IPS-15b (cell line): ENCODE data around the gene ITCH.
"Not testable (repeated sequence)": the region's sequence is repeated elsewhere in the genome, so short reads cannot be mapped to it uniquely, and the experiment has no call there.

Experiments
- H3K27me3 ChIP-seq: one replicate; pipeline ENCODE4 v1.6.1; 2013; ENCODE audit warnings: low read length; ENCODE audit not compliant: control insufficient read depth, insufficient read depth
- H3K36me3 ChIP-seq: one replicate; pipeline ENCODE4 v1.6.1; 2013; ENCODE audit warnings: low read length; ENCODE audit not compliant: control insufficient read depth, insufficient read depth
- H3K4me1 ChIP-seq: one replicate; pipeline ENCODE4 v1.6.1; 2013; ENCODE audit warnings: mild to moderate bottlenecking, low read length; ENCODE audit not compliant: control insufficient read depth, insufficient read depth
- H3K4me3 ChIP-seq: one replicate; pipeline ENCODE4 v1.5.1; 2013; ENCODE audit warnings: low read depth, low read length
- H3K9ac ChIP-seq: one replicate; pipeline ENCODE4 v1.6.1; 2013; ENCODE audit warnings: low read depth, mild to moderate bottlenecking, low read length
- H3K9me3 ChIP-seq: one replicate; pipeline ENCODE4 v1.6.1; 2013; ENCODE audit warnings: mild to moderate bottlenecking, low read length; ENCODE audit not compliant: control insufficient read depth, insufficient read depth

ITCH gene

GRCh38 chr20:34368547-34368946 lies 5.5 kb downstream of the ITCH start:
- Histone ChIP-seq H3K9ac (no peak overlapping the region), H3K36me3 (peaks cover 24% of the 10 kb centered on the region), H3K9me3 (no peaks in the 10 kb centered on the region), H3K27me3 (no peaks in the 10 kb centered on the region), H3K4me1 (peaks cover 3% of the 10 kb centered on the region), H3K4me3 (no peak overlapping the region)

DNA sequence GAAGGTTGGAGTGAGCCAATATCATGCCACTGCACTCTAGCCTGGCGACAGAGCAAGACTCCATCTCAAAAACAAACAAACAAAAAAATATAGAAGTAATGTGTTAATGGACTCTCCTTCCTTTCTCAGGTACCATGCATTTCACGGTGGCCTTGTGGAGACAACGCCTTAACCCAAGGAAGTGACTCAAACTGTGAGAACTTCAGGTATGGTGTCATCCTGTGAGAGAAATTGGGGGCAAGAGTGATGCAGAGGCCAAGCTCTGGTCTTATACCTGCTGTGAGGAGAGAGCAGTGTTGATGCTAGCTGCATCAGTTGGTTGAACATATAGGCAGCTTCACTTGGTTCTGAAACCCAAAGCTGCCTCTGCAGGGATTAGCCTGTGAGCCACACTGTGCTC lies 6.2 kb downstream of the ITCH start:
- peaks cover 3% of the 10 kb centered on the region for H3K4me1 ChIP-seq
- H3K27me3 ChIP-seq = no peaks in the 10 kb centered on the region
- H3K9me3 ChIP-seq = no peaks in the 10 kb centered on the region
- no peak overlapping the region for H3K4me3 ChIP-seq
- H3K36me3 ChIP-seq = peaks cover 24% of the 10 kb centered on the region
- no peak overlapping the region for H3K9ac ChIP-seq

- Histone ChIP-seq H3K36me3 (peaks cover 24% of the 10 kb centered on the region), H3K4me1 (peaks cover 3% of the 10 kb centered on the region), H3K4me3 (no peak overlapping the region), H3K27me3 (no peaks in the 10 kb centered on the region), H3K9ac (no peak overlapping the region), H3K9me3 (no peaks in the 10 kb centered on the region)
Observed at GRCh38 chr20:34370062-34370461, 7.0 kb downstream of the ITCH start.

DNA sequence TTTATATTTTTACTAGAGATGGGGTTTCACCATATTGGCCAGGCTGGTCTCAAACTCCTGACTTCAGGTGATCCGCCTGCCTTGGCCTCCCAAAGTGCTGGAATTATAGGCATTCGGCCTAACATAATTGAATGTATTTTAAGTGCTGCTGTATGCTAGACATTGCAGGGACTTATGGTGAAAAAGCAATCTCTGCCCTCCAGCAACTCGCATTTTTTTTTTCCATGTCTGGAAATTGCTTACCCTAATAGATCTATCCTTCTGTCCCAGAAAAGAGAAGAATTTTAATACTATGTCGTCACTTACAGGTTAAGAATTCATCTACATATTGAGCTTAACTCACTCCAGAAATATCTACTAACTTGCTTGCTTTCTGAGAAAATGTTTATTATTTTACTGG lies 10.4 kb downstream of the ITCH start:
- peaks cover 24% of the 10 kb centered on the region for H3K36me3 ChIP-seq
- H3K9ac ChIP-seq = no peak overlapping the region
- H3K9me3 ChIP-seq = no peaks in the 10 kb centered on the region
- H3K4me1 ChIP-seq = no peaks in the 10 kb centered on the region
- H3K4me3 ChIP-seq = no peak overlapping the region
- H3K27me3 ChIP-seq = no peaks in the 10 kb centered on the region

- Histone ChIP-seq H3K9ac (no peak overlapping the region), H3K36me3 (peaks cover 18% of the 10 kb centered on the region), H3K4me1 (no peaks in the 10 kb centered on the region), H3K9me3 (no peaks in the 10 kb centered on the region), H3K4me3 (no peak overlapping the region), H3K27me3 (no peaks in the 10 kb centered on the region)
Observed at GRCh38 chr20:34374209-34374760, 11.2 kb downstream of the ITCH start.

GRCh38 chr20:34375977-34376430 lies 12.9 kb downstream of the ITCH start:
- no peak overlapping the region for H3K4me3 ChIP-seq
- H3K36me3 ChIP-seq = peaks cover 4% of the 10 kb centered on the region
- no peaks in the 10 kb centered on the region for H3K9me3 ChIP-seq
- H3K4me1 ChIP-seq = no peaks in the 10 kb centered on the region
- H3K27me3 ChIP-seq = no peaks in the 10 kb centered on the region
- H3K9ac ChIP-seq = no peak overlapping the region

DNA sequence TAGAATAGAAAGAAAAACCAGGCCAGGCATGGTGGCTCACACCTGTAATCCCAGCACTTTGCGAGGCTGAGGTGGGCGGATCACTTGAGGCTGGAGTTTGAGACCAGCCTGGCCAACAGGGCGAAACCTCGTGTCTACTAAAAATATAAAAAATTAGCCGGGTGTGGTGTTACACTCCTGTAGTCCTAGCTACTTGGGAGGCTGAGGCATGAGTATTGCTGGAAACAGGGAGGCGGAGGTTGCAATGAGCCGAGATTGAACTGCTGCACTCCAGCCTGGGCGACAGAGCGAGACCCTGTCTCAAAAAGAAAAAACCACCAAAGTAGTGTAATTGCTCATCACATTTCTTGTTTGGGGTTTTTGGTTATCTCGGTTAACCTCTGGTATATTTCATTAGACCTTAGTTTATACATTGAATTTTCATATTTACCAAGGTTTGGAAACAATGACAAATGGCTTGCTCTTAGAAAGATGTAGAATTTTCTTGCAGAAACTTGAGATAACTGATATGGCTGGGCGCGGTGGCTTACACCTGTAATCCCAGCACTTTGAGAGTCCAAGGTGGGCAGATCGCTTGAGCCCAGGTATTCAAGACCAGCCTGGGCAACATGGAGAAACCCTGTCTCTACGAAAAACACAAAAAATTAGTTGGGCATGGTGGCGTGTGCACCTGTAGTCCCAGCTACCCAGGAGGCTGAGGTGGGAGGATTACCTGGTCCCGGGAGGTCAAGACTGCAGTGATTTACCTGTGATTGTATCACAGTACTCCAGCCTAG lies 14.2 kb downstream of the ITCH start:
- Histone ChIP-seq H3K4me1 (peaks cover 4% of the 10 kb centered on the region), H3K36me3 (no peaks in the 10 kb centered on the region), H3K4me3 (no peak overlapping the region), H3K9me3 (no peaks in the 10 kb centered on the region), H3K27me3 (no peaks in the 10 kb centered on the region), H3K9ac (no peak overlapping the region)

GRCh38 chr20:34382174-34382573 lies 19.1 kb downstream of the ITCH start:
- Histone ChIP-seq H3K4me1 (peaks cover 4% of the 10 kb centered on the region), H3K9ac (no peak overlapping the region), H3K9me3 (no peaks in the 10 kb centered on the region), H3K36me3 (no peaks in the 10 kb centered on the region), H3K27me3 (no peaks in the 10 kb centered on the region), H3K4me3 (no peak overlapping the region)

DNA sequence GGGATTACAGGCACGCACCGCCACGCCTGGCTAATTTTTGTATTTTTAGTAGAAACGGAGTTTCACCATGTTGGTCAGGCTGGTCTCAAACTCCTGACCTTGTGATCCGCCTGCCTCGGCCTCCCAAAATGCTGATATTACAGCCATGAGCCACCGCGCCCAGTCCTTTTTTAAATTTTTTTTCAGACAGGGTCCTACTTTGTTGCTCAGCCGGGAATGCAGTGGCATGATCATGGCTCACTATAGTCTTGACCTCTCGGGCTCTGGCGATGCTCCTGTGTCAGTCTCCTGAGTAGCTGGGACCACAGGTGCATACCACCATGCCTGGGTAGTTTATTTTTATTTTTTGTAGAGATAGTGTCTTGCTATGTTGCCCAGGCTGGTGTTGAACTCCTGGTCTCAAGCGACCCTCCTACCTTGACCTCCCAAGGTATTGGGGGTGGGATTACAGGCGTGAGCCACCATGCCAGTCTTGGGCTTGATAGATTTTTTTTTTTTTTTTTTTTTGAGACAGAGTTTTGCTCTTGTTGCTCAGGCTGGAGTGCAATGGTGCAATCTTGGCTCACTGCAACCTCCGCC lies 19.9 kb downstream of the ITCH start:
- not testable (repeated sequence) for H3K9me3 ChIP-seq, H3K36me3 ChIP-seq, H3K27me3 ChIP-seq, H3K9ac ChIP-seq, H3K4me1 ChIP-seq, H3K4me3 ChIP-seq

GRCh38 chr20:34385464-34385863 lies 22.4 kb downstream of the ITCH start:
- Histone ChIP-seq H3K9me3 (no peaks in the 10 kb centered on the region), H3K4me1 (peaks cover 6% of the 10 kb centered on the region), H3K9ac (no peak overlapping the region), H3K36me3 (no peaks in the 10 kb centered on the region), H3K27me3 (no peaks in the 10 kb centered on the region), H3K4me3 (no peak overlapping the region)

GRCh38 chr20:34388000-34388399 lies 24.9 kb downstream of the ITCH start:
- no peak overlapping the region for H3K9ac ChIP-seq
- no peaks in the 10 kb centered on the region for H3K9me3 ChIP-seq
- H3K4me1 ChIP-seq = peaks cover 4% of the 10 kb centered on the region
- no peaks in the 10 kb centered on the region for H3K27me3 ChIP-seq
- no peak overlapping the region for H3K4me3 ChIP-seq
- peaks cover 2% of the 10 kb centered on the region for H3K36me3 ChIP-seq

GRCh38 chr20:34388678-34389077 lies 25.6 kb downstream of the ITCH start:
- H3K9me3 ChIP-seq = no peaks in the 10 kb centered on the region
- peaks cover 2% of the 10 kb centered on the region for H3K36me3 ChIP-seq
- H3K9ac ChIP-seq = no peak overlapping the region
- H3K27me3 ChIP-seq = no peaks in the 10 kb centered on the region
- peaks cover 4% of the 10 kb centered on the region for H3K4me1 ChIP-seq
- no peak overlapping the region for H3K4me3 ChIP-seq
